ENCODE results near the gene ZNF574. TPM values are rescaled to one million over a fixed set of nuclear protein-coding genes. Genes with fewer than 3 reads are reported as not detected.
A peak's percentile ranks its signal among the peaks of the same experiment; 100 is the strongest.

ZNF574 gene
- total and polyA plus RNA-seq, 2 donors from 2014 or later: 7.2 to 12.7 TPM

GRCh38 chr19:42102877-42103276, 26.9 kb downstream of the ZNF574 start:
- no peak overlapping the region for H3K27ac ChIP-seq (ENCODE audit: low read depth in 2 of 2, low read length in 2 of 2)
- FAIRE-seq (no peak), DNase-seq (no peak)
- no peak overlapping the region for H3K9ac ChIP-seq (ENCODE audit: low read length in 3 of 3)
- intact Hi-C loops (cut with DNase I): no loop called here
- no peaks in the 10 kb centered on the region for H3K9me3 ChIP-seq (ENCODE audit: control insufficient read depth in 2 of 3, insufficient read depth in 1 of 3, low read length in 3 of 3)
- TF ChIP-seq CTCF (IDR thresholded peaks at IDR 0.05; ENCODE audit: borderline replicate concordance, extremely low read depth, insufficient read depth): no peak
- no peaks in the 10 kb centered on the region for H3K27me3 ChIP-seq (ENCODE audit: control insufficient read depth, insufficient read depth, low read length)
- no peaks in the 10 kb centered on the region for H3K36me3 ChIP-seq (ENCODE audit: control insufficient read depth in 2 of 3, insufficient read depth in 3 of 3, low read length in 3 of 3)
- H3K4me1 ChIP-seq (ENCODE audit: control insufficient read depth in 2 of 3, insufficient read depth in 2 of 3, low read depth in 1 of 3, low read length in 3 of 3): no peaks in the 10 kb centered on the region
- no peak overlapping the region for H3K4me3 ChIP-seq (ENCODE audit: low read length in 3 of 3)

GRCh38 chr19:42105368-42105767, 29.4 kb downstream of the ZNF574 start:
- H3K4me1 ChIP-seq (ENCODE audit: control insufficient read depth in 2 of 3, insufficient read depth in 2 of 3, low read depth in 1 of 3, low read length in 3 of 3): no peaks in the 10 kb centered on the region
- H3K9me3 ChIP-seq (ENCODE audit: control insufficient read depth in 2 of 3, insufficient read depth in 1 of 3, low read length in 3 of 3): no peaks in the 10 kb centered on the region
- H3K27me3 ChIP-seq (ENCODE audit: control insufficient read depth, insufficient read depth, low read length): no peaks in the 10 kb centered on the region
- TF ChIP-seq CTCF (IDR thresholded peaks at IDR 0.05; ENCODE audit: borderline replicate concordance, extremely low read depth, insufficient read depth): no peak
- intact Hi-C loops (cut with DNase I): no loop called here
- DNase-seq (no peak), FAIRE-seq (no peak)
- no peak overlapping the region for H3K9ac ChIP-seq (ENCODE audit: low read length in 3 of 3)
- H3K27ac ChIP-seq (ENCODE audit: low read depth in 2 of 2, low read length in 2 of 2): no peak overlapping the region
- no peak overlapping the region for H3K4me3 ChIP-seq (ENCODE audit: low read length in 3 of 3)
- no peaks in the 10 kb centered on the region for H3K36me3 ChIP-seq (ENCODE audit: control insufficient read depth in 2 of 3, insufficient read depth in 3 of 3, low read length in 3 of 3)

GRCh38 chr19:42108527-42109389, 32.8 kb downstream of the ZNF574 start:
- Histone ChIP-seq H3K27me3 (ENCODE audit: control insufficient read depth, insufficient read depth, low read length) (no peaks in the 10 kb centered on the region), H3K27ac (ENCODE audit: low read depth in 2 of 2, low read length in 2 of 2) (no peak overlapping the region), H3K36me3 (ENCODE audit: control insufficient read depth in 2 of 3, insufficient read depth in 3 of 3, low read length in 3 of 3) (no peaks in the 10 kb centered on the region), H3K4me1 (ENCODE audit: control insufficient read depth in 2 of 3, insufficient read depth in 2 of 3, low read depth in 1 of 3, low read length in 3 of 3) (peaks cover 0 to under 1% (median 0%) of the 10 kb centered on the region in 3 donors), H3K4me3 (ENCODE audit: low read length in 3 of 3) (no peak overlapping the region), H3K9ac (ENCODE audit: low read length in 3 of 3) (no peak overlapping the region), H3K9me3 (ENCODE audit: control insufficient read depth in 2 of 3, insufficient read depth in 1 of 3, low read length in 3 of 3) (no peaks in the 10 kb centered on the region)
- peak; percentile 91 for TF ChIP-seq CTCF (IDR thresholded peaks at IDR 0.05; ENCODE audit: borderline replicate concordance, extremely low read depth, insufficient read depth)
- DNase-seq (peak in 4 of 5 donors; percentile 83 to 84 (median 83)), FAIRE-seq (no peak)
- intact Hi-C loops (cut with DNase I): no loop called here
